Measurements from ENCODE around the gene EFEMP1. TPM values are rescaled to one million over a fixed set of nuclear protein-coding genes. Genes with fewer than 3 reads are reported as not detected.
A peak's percentile ranks its signal among the peaks of the same experiment; 100 is the strongest.

Gene EFEMP1
- total and polyA plus RNA-seq, 4 donors: 112 to 205 (median 159) TPM

DNA sequence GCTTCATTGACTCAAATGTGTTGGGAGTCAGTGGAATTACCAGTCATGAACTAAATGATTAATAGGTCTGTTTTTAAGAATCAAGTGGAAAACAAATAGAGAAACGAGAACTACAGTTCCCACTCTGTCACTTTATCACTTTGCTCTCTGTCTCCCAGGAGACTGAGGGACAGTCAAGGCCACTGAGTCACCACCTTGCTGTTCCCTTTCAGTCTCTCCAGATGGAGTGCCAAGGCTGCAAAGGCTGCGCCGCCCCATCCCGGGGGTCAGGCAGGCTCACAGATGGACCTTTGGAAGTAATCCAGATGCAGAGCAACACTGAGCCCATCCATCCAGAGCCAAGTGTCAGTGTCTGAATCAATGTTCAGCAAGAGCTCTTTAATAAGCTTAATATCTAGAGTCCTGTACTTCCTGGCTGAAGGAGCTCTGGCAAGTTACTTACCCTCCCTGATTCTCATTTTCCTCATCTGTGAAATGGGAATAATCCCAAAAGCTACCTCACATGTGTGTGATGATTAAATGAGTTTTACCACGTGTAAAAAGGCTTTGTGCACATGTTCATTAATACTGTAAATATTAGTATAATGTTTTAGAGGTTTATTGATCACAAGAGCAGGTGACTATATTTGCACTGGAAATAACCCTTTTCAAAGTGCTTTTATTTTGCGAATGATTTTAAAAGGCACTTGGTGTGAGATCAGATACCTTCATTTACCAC is 43.0 kb upstream of the EFEMP1 start:
- no peak overlapping the region for H3K4me3 ChIP-seq
- WGBS, 2 donors: 46 to 61% methylated on average over 6 of the region's 6 CpGs
- DNase-seq (no peak), ATAC-seq (ENCODE audit: insufficient read depth, low FRiP score) (peak; percentile 36)
- H3K36me3 ChIP-seq (ENCODE audit: control insufficient read depth in 4 of 4, insufficient read depth in 4 of 4, low read length in 4 of 4): no peaks in the 10 kb centered on the region
- H3K9ac ChIP-seq (ENCODE audit: insufficient read depth in 1 of 2, low read length in 2 of 2): no peak overlapping the region
- peaks cover 0 to 6% (median 0%) of the 10 kb centered on the region in 5 donors for H3K4me1 ChIP-seq (ENCODE audit: control insufficient read depth in 5 of 5, insufficient read depth in 5 of 5, low read length in 5 of 5)
- H3K9me3 ChIP-seq (ENCODE audit: control insufficient read depth in 4 of 4, insufficient read depth in 3 of 4, low read length in 3 of 4): no peaks in the 10 kb centered on the region
- TF ChIP-seq, protein P1, sequence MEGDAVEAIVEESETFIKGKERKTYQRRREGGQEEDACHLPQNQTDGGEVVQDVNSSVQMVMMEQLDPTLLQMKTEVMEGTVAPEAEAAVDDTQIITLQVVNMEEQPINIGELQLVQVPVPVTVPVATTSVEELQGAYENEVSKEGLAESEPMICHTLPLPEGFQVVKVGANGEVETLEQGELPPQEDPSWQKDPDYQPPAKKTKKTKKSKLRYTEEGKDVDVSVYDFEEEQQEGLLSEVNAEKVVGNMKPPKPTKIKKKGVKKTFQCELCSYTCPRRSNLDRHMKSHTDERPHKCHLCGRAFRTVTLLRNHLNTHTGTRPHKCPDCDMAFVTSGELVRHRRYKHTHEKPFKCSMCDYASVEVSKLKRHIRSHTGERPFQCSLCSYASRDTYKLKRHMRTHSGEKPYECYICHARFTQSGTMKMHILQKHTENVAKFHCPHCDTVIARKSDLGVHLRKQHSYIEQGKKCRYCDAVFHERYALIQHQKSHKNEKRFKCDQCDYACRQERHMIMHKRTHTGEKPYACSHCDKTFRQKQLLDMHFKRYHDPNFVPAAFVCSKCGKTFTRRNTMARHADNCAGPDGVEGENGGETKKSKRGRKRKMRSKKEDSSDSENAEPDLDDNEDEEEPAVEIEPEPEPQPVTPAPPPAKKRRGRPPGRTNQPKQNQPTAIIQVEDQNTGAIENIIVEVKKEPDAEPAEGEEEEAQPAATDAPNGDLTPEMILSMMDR (IDR thresholded peaks at IDR 0.05; ENCODE audit: control extremely low read depth, extremely low read depth): no peak
- no peaks in the 10 kb centered on the region for H3K27me3 ChIP-seq (ENCODE audit: control insufficient read depth in 3 of 3, insufficient read depth in 3 of 3, low read length in 2 of 3)
- no peak overlapping the region for H3K27ac ChIP-seq (ENCODE audit: low read depth in 1 of 2, low read length in 1 of 2)

- TF ChIP-seq, protein P1 (IDR thresholded peaks at IDR 0.05; ENCODE audit: control extremely low read depth, extremely low read depth): no peak
- Histone ChIP-seq H3K9ac (ENCODE audit: insufficient read depth in 1 of 2, low read length in 2 of 2) (no peak overlapping the region), H3K27me3 (ENCODE audit: control insufficient read depth in 3 of 3, insufficient read depth in 3 of 3, low read length in 2 of 3) (no peaks in the 10 kb centered on the region), H3K27ac (ENCODE audit: low read depth in 1 of 2, low read length in 1 of 2) (no peak overlapping the region), H3K36me3 (ENCODE audit: control insufficient read depth in 4 of 4, insufficient read depth in 4 of 4, low read length in 4 of 4) (no peaks in the 10 kb centered on the region), H3K4me1 (ENCODE audit: control insufficient read depth in 5 of 5, insufficient read depth in 5 of 5, low read length in 5 of 5) (peaks cover 0 to 6% (median 0%) of the 10 kb centered on the region in 5 donors), H3K9me3 (ENCODE audit: control insufficient read depth in 4 of 4, insufficient read depth in 3 of 4, low read length in 3 of 4) (no peaks in the 10 kb centered on the region), H3K4me3 (no peak overlapping the region)
- DNase-seq: peak in 1 of 3 donors; percentile 26
- WGBS, 2 donors: 30 to 36% methylated on average over 3 of the region's 3 CpGs
- peak; percentile 44 for ATAC-seq (ENCODE audit: insufficient read depth, low FRiP score)
These were observed 42.4 kb upstream of the EFEMP1 start for GRCh38 chr2:55965966-55966365.

DNA sequence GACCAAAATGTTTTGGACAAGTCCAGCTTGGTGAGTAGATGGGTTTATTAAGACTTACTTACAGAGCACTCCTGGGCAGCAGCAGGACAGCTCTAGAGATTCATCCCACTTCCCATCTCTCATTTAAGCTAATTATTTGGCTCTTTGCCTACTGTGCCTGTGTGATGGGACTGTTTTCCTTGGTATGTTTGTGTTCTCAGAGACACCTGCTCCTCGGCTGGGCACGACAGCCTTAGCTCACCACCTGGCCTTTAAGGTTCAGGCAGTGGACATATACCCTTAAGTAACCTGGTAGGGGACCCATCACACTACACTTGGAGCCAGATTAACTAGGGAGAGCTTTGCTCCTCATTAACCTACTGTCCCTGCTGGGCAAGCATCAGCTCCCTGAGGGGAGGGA is 41.7 kb upstream of the EFEMP1 start:
- TF ChIP-seq, protein P1 (IDR thresholded peaks at IDR 0.05; ENCODE audit: control extremely low read depth, extremely low read depth): no peak
- Histone ChIP-seq H3K36me3 (ENCODE audit: control insufficient read depth in 4 of 4, insufficient read depth in 4 of 4, low read length in 4 of 4) (no peaks in the 10 kb centered on the region), H3K27ac (ENCODE audit: low read depth in 1 of 2, low read length in 1 of 2) (no peak overlapping the region), H3K27me3 (ENCODE audit: control insufficient read depth in 3 of 3, insufficient read depth in 3 of 3, low read length in 2 of 3) (no peaks in the 10 kb centered on the region), H3K4me3 (no peak overlapping the region), H3K9ac (ENCODE audit: insufficient read depth in 1 of 2, low read length in 2 of 2) (no peak overlapping the region), H3K9me3 (ENCODE audit: control insufficient read depth in 4 of 4, insufficient read depth in 3 of 4, low read length in 3 of 4) (no peaks in the 10 kb centered on the region), H3K4me1 (ENCODE audit: control insufficient read depth in 5 of 5, insufficient read depth in 5 of 5, low read length in 5 of 5) (peaks cover 0 to 6% (median 0%) of the 10 kb centered on the region in 5 donors)
- 58 to 70% methylated on average over 2 of the region's 2 CpGs for WGBS, 2 donors
- no peak for DNase-seq
- ATAC-seq (ENCODE audit: insufficient read depth, low FRiP score): no peak

All from lung (tissue), 12 donors.